ENCODE measurements around the gene TRAK1.

DNA sequence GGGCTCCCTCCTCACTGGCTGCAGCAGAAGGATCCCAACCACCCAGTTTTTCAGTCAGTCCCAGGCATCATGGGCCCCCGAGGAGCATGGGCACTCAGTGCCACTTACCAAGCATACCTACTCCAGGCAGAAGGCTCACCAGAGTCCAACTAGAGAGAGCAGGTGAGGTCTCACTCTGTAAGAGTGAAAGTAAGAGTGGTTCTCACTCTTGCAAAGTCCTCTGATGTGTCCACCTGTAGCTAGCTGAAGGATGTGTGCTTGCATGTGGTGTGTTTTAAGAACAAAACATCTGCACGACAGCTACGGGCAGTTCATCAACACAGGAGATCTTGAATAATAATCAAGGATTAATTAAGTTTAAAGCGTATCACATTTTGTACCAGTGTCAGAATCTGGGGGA lies 125.1 kb downstream of the TRAK1 start:
- TF ChIP-seq FOXM1 (IDR thresholded peaks at IDR 0.05; ENCODE audit: borderline replicate concordance): no peak
- TF ChIP-seq ELF4 (IDR thresholded peaks at IDR 0.05): no peak
- TF ChIP-seq PKNOX1 (IDR thresholded peaks at IDR 0.05): no peak
- TF ChIP-seq NFRKB (IDR thresholded peaks at IDR 0.05): no peak
- TF ChIP-seq FOXK2 (IDR thresholded peaks at IDR 0.05): no peak
- no peak for TF ChIP-seq SUZ12 (IDR thresholded peaks at IDR 0.05)
- no peak for TF ChIP-seq TARDBP (IDR thresholded peaks at IDR 0.05)

Data from HEK293T (cell line).